AG09319 (cell line): ENCODE data around the gene ANKLE1.

Source experiments
- DNase-seq: peaks from one replicate; pipeline ENCODE4 v3.0.0-alpha.2; 2010; ENCODE audit warnings: low read depth; ENCODE audit errors: extremely low read depth
- CTCF ChIP-seq: IDR thresholded peaks from 2 replicates; pipeline ENCODE4 v1.5.1; 2011; ENCODE audit warnings: low read depth, mild to moderate bottlenecking, inconsistent platforms, low read length, moderate library complexity

The ANKLE1 gene

GRCh38 chr19:17327068-17327653 lies 45.5 kb downstream of the ANKLE1 start:
- DNase-seq: no peak
- TF ChIP-seq CTCF: no peak

- DNase-seq: no peak
- no peak for TF ChIP-seq CTCF
Observed at GRCh38 chr19:17327654-17328516, 46.2 kb downstream of the ANKLE1 start.

- DNase-seq: no peak
Observed at GRCh38 chr19:17328517-17329365, 47.0 kb downstream of the ANKLE1 start.

GRCh38 chr19:17329366-17330261 lies 47.9 kb downstream of the ANKLE1 start:
- no peak for TF ChIP-seq CTCF
- DNase-seq: no peak

More at GRCh38 chr19:17328517-17329365, 47.0 kb downstream of the ANKLE1 start:
- no peak for TF ChIP-seq CTCF

GRCh38 chr19:17330262-17331044 lies 48.8 kb downstream of the ANKLE1 start:
- DNase-seq: no peak
- no peak for TF ChIP-seq CTCF

GRCh38 chr19:17331045-17331558 lies 49.4 kb downstream of the ANKLE1 start:
- no peak for TF ChIP-seq CTCF
- DNase-seq: no peak
